HG02938 (cell line): ENCODE measurements around the gene KCNH8.
A peak's percentile ranks its signal among the peaks of the same experiment; 100 is the strongest.

Experiments used
- ATAC-seq: cut with Tn5 transposase; IDR thresholded peaks from one replicate; pipeline ENCODE4 v1.9.1; 2021; ENCODE audit warnings: mild to moderate bottlenecking, moderate library complexity; ENCODE audit not compliant: unreplicated experiment

KCNH8 gene

GRCh38 chr3:19467761-19468160 is 319.5 kb downstream of the KCNH8 start:
- no peak for ATAC-seq

GRCh38 chr3:19471138-19471537 is 322.8 kb downstream of the KCNH8 start:
- no peak for ATAC-seq

- ATAC-seq: no peak
Observed at GRCh38 chr3:19473971-19474580, 325.8 kb downstream of the KCNH8 start.

GRCh38 chr3:19476281-19476680 is 328.0 kb downstream of the KCNH8 start:
- ATAC-seq: no peak

- ATAC-seq: no peak
Observed at GRCh38 chr3:19485267-19485666, 337.0 kb downstream of the KCNH8 start.

- ATAC-seq: no peak
Observed at GRCh38 chr3:19487386-19487785, 339.1 kb downstream of the KCNH8 start.

- no peak for ATAC-seq
Observed at GRCh38 chr3:19488939-19489338, 340.6 kb downstream of the KCNH8 start.

- ATAC-seq: no peak
Observed at GRCh38 chr3:19489936-19490335, 341.6 kb downstream of the KCNH8 start.

GRCh38 chr3:19506171-19506570 is 357.9 kb downstream of the KCNH8 start:
- no peak for ATAC-seq

GRCh38 chr3:19522305-19522704 is 374.0 kb downstream of the KCNH8 start:
- no peak for ATAC-seq

- ATAC-seq: no peak
Observed at GRCh38 chr3:19526071-19526470, 377.8 kb downstream of the KCNH8 start.

GRCh38 chr3:19527746-19528145 is 379.4 kb downstream of the KCNH8 start:
- ATAC-seq: no peak

GRCh38 chr3:19531426-19531825 is 383.1 kb downstream of the KCNH8 start:
- no peak for ATAC-seq

GRCh38 chr3:19539518-19540392 is 391.4 kb downstream of the KCNH8 start:
- peak; percentile 71 for ATAC-seq

- peak; percentile 38 for ATAC-seq
Observed at GRCh38 chr3:19540464-19540863, 392.2 kb downstream of the KCNH8 start.

GRCh38 chr3:19541284-19541683 is 393.0 kb downstream of the KCNH8 start:
- ATAC-seq: no peak

- peak; percentile 46 for ATAC-seq
Observed at GRCh38 chr3:19543212-19543841, 395.0 kb downstream of the KCNH8 start.

GRCh38 chr3:19547665-19548464 is 399.6 kb downstream of the KCNH8 start:
- ATAC-seq: no peak

- peak; percentile 97 for ATAC-seq
Observed at GRCh38 chr3:19559724-19560442, 411.6 kb downstream of the KCNH8 start.

- ATAC-seq: no peak
Observed at GRCh38 chr3:19573644-19574043, 425.3 kb downstream of the KCNH8 start.
